SK-N-DZ (cell line): ENCODE data around the gene KRTAP10-8.
"Not testable (repeated sequence)": the region's sequence is repeated elsewhere in the genome, so short reads cannot be mapped to it uniquely, and the experiment has no call there.

Source experiments
- DNase-seq: peaks from one replicate; pipeline ENCODE4 v3.0.0-alpha.2; 2015; ENCODE audit warnings: low spot score

KRTAP10-8 gene

GRCh38 chr21:44598061-44598460, 13.8 kb upstream of the KRTAP10-8 start:
- no peak for DNase-seq

GRCh38 chr21:44599264-44600029, 12.4 kb upstream of the KRTAP10-8 start:
- DNase-seq: no peak

- DNase-seq: not testable (repeated sequence)
Observed at GRCh38 chr21:44600118-44600978, 11.5 kb upstream of the KRTAP10-8 start, which contains the start of gene KRTAP10-7. KRTAP10-7 (plus strand) TSS chr21:44600597; CDS start chr21:44600622, 25 bp downstream.

GRCh38 chr21:44601091-44601490, 10.8 kb upstream of the KRTAP10-8 start:
- DNase-seq: not testable (repeated sequence)

- DNase-seq: no peak
Observed at GRCh38 chr21:44601596-44602462, 10.1 kb upstream of the KRTAP10-8 start.

GRCh38 chr21:44602463-44602850, 9.4 kb upstream of the KRTAP10-8 start:
- DNase-seq: no peak

- no peak for DNase-seq
Observed at GRCh38 chr21:44603109-44603875, 8.6 kb upstream of the KRTAP10-8 start.

- no peak for DNase-seq
Observed at GRCh38 chr21:44603911-44604310, 8.0 kb upstream of the KRTAP10-8 start.

GRCh38 chr21:44606495-44606894, 5.4 kb upstream of the KRTAP10-8 start:
- no peak for DNase-seq

- no peak for DNase-seq
Observed at GRCh38 chr21:44609193-44609592, 2.7 kb upstream of the KRTAP10-8 start.

- not testable (repeated sequence) for DNase-seq
Observed at GRCh38 chr21:44610157-44610843, 1.6 kb upstream of the KRTAP10-8 start.

- no peak for DNase-seq
Observed at GRCh38 chr21:44611551-44611950, 328 bp upstream of the KRTAP10-8 start.

- DNase-seq: no peak
Observed at GRCh38 chr21:44612669-44613229, 870 bp downstream of the KRTAP10-8 start.

- no peak for DNase-seq
Observed at GRCh38 chr21:44613386-44614155, 1.7 kb downstream of the KRTAP10-8 start.

GRCh38 chr21:44614161-44614631, 2.3 kb downstream of the KRTAP10-8 start:
- no peak for DNase-seq

GRCh38 chr21:44614961-44615391, 3.1 kb downstream of the KRTAP10-8 start:
- no peak for DNase-seq

GRCh38 chr21:44615466-44615865, 3.6 kb downstream of the KRTAP10-8 start:
- no peak for DNase-seq

GRCh38 chr21:44615911-44616590, 4.2 kb downstream of the KRTAP10-8 start:
- no peak for DNase-seq
